SK-N-SH treated with all-trans-retinoic acid at 6 μM for 48 hours (cell line): ENCODE results near the gene FCRL6.

Source experiments
- ARNTL ChIP-seq: fragments of 450-650 bp; formaldehyde crosslinking; IDR thresholded peaks from 2 replicates; pipeline ENCODE4 v1.5.0; 2020; ENCODE audit warnings: low read depth, mild to moderate bottlenecking, moderate library complexity, borderline replicate concordance
- CSDC2 ChIP-seq: fragments of 250-450 bp; sonication (Bioruptor Pico); IDR thresholded peaks from 2 replicates; pipeline ENCODE4 v1.5.0; 2020; ENCODE audit warnings: mild to moderate bottlenecking, moderate library complexity
- OSR1 ChIP-seq: fragments of 250-450 bp; sonication (Bioruptor Pico); IDR thresholded peaks from 2 replicates; pipeline ENCODE4 v1.8.0; 2022; ENCODE audit warnings: moderate library complexity, mild to moderate bottlenecking, inconsistent platforms
- PATZ1 ChIP-seq: fragments of 250-450 bp; sonication (Bioruptor Pico); IDR thresholded peaks from 2 replicates; pipeline ENCODE4 v1.8.0; 2020; ENCODE audit warnings: mild to moderate bottlenecking, moderate library complexity, borderline replicate concordance
- TSHZ2 ChIP-seq: fragments of 250-450 bp; sonication (Bioruptor Pico); IDR thresholded peaks from 2 replicates; pipeline ENCODE4 v1.5.0; 2020; ENCODE audit warnings: mild to moderate bottlenecking, moderate library complexity
- ZC3H10 ChIP-seq: fragments of 250-450 bp; sonication (Bioruptor Pico); IDR thresholded peaks from 2 replicates; pipeline ENCODE4 v1.5.1; 2021; ENCODE audit warnings: mild to moderate bottlenecking, moderate library complexity
- ZFP3 ChIP-seq: fragments of 250-450 bp; sonication (Bioruptor Pico); IDR thresholded peaks from 2 replicates; pipeline ENCODE4 v1.5.0; 2020; ENCODE audit warnings: mild to moderate bottlenecking, moderate library complexity
- ZFP30 ChIP-seq: fragments of 450-650 bp; formaldehyde crosslinking; IDR thresholded peaks from 2 replicates; pipeline ENCODE4 v1.5.0; 2022; ENCODE audit warnings: mild to moderate bottlenecking, moderate library complexity
- ZNF565 ChIP-seq: fragments of 450-650 bp; formaldehyde crosslinking; conservative IDR thresholded peaks from 2 replicates; pipeline ENCODE4 v1.5.0; 2020; ENCODE audit warnings: low read depth, mild to moderate bottlenecking, moderate library complexity
- ZNF8 ChIP-seq: fragments of 450-650 bp; formaldehyde crosslinking; IDR thresholded peaks from 2 replicates; pipeline ENCODE4 v1.5.0; 2020; ENCODE audit warnings: mild to moderate bottlenecking, moderate library complexity

GRCh38 chr1:159835862-159836525 lies 33.8 kb downstream of the FCRL6 start:
- TF ChIP-seq ZFP30 (CRISPR knock-in tag) = no peak
- no peak for TF ChIP-seq TSHZ2 (CRISPR knock-in tag)
- no peak for TF ChIP-seq ZNF565 (CRISPR knock-in tag)
- no peak for TF ChIP-seq OSR1 (CRISPR knock-in tag)
- TF ChIP-seq ZC3H10 (CRISPR knock-in tag) = no peak
- no peak for TF ChIP-seq PATZ1
- no peak for TF ChIP-seq CSDC2 (CRISPR knock-in tag)
- TF ChIP-seq ZFP3 = no peak
- no peak for TF ChIP-seq ARNTL (CRISPR knock-in tag)
- TF ChIP-seq ZNF8 (CRISPR knock-in tag) = no peak
